Jurkat, Clone E6-1 (cell line): ENCODE results near the gene CPSF2. TPM values are rescaled to one million over a fixed set of nuclear protein-coding genes. Genes with fewer than 3 reads are reported as not detected.
A peak's percentile ranks its signal among the peaks of the same experiment; 100 is the strongest.

ENCODE experiments used
- DNase-seq: peaks from one replicate; pipeline ENCODE4 v3.0.0-alpha.2; 2011; ENCODE audit warnings: low read depth, low spot score
- H3K4me3 ChIP-seq: 2 replicates; pipeline ENCODE4 v1.5.1; 2011; ENCODE audit warnings: mild to moderate bottlenecking, low read length, control low read depth, moderate library complexity
- polyA plus RNA-seq: library from polyadenylated mRNA; unstranded; fragments of >200 nt; gene quantifications from one replicate; pipeline ENCODE4 v1.2.1, GENCODE V29; 2012; ENCODE audit warnings: missing spikeins; ENCODE audit not compliant: insufficient read length, insufficient read depth

Gene CPSF2
- 84.9 TPM for polyA plus RNA-seq

- peak; percentile 72 for DNase-seq
- H3K4me3 ChIP-seq: peak within 1 kb of the TSS; percentile 98
Observed at GRCh38 chr14:92121670-92122350, at the start of gene CPSF2, which contains the start of gene NDUFB1. TSS of gene CPSF2 (plus strand) at chr14:92121969. CDS start at chr14:92130985, 9,016 bp downstream. TSS of gene NDUFB1 (minus strand) at chr14:92121706. CDS start at chr14:92117637, 4,069 bp downstream.

DNA sequence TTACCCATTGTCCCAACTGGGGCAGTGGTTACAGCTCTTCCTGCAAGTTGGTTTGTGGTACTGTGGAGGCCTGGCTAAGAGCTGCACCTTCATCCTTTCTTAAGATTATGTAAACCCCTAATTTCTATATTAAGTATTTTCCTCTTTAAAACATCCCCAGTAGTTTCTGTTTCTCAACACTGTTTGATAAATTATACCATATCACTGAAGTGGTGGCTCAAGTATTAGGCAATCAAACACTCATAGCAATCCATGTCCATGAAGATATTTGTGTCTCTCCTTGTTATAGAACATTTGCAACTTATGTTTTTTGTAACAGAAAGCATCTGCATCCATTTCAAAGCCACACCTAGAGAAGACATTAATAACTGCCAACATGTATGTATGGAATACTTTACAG lies 47.2 kb upstream of the CPSF2 start:
- H3K4me3 ChIP-seq: no peak overlapping the region
- DNase-seq: no peak

DNA sequence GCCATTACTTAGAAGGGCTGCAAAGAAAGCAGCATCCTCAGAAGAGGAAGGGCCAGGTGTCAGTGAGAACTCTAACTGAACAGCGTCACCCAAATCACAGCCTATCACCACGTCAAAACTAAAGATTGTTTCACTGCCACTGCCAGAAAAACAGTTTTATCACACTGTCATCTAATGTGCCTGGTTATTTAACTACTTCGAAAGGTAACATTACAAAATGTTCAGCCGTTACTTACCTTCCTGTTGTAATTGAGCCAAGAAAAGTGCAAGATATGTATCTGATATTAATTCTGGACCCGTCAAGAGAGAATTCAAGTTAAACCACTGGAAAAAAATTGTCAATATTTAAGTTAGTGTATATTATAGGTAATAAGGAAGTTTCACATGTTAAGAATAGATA lies 33.3 kb upstream of the CPSF2 start:
- DNase-seq: no peak
- no peak overlapping the region for H3K4me3 ChIP-seq

- no peak overlapping the region for H3K4me3 ChIP-seq
- no peak for DNase-seq
Observed at GRCh38 chr14:92093320-92093719, 28.4 kb upstream of the CPSF2 start.

GRCh38 chr14:92099802-92100201 lies 22.0 kb upstream of the CPSF2 start:
- H3K4me3 ChIP-seq: no peak overlapping the region
- no peak for DNase-seq

DNA sequence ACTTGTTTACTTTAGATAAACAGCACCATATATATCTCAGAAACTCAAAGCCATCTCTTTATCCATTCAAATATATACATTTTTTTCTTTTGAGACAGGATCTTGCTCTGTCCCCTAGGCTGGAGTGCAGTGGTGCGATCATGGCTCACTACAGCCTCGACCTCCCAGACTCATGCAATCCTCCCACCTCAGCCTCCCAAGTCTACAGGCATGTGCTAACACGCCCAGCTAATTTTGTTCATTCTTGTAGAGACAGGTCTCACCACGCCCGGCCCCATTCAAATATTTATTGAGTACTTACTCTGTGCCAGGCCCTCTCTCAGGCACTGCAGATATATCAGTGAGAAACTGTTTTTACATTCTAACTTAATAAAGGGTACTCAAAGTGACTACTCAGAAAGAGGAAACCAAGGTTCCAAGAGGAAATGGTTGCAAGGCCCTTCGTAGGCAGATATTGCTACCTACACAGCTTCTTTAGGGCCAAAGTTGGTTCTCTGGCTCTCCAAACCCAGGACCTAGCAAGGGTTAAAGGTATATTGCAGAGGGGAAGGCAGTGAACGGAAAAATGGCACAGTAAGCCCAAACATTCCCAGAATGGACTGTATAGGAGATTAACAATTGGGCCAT lies 18.3 kb upstream of the CPSF2 start:
- no peak overlapping the region for H3K4me3 ChIP-seq
- no peak for DNase-seq

DNA sequence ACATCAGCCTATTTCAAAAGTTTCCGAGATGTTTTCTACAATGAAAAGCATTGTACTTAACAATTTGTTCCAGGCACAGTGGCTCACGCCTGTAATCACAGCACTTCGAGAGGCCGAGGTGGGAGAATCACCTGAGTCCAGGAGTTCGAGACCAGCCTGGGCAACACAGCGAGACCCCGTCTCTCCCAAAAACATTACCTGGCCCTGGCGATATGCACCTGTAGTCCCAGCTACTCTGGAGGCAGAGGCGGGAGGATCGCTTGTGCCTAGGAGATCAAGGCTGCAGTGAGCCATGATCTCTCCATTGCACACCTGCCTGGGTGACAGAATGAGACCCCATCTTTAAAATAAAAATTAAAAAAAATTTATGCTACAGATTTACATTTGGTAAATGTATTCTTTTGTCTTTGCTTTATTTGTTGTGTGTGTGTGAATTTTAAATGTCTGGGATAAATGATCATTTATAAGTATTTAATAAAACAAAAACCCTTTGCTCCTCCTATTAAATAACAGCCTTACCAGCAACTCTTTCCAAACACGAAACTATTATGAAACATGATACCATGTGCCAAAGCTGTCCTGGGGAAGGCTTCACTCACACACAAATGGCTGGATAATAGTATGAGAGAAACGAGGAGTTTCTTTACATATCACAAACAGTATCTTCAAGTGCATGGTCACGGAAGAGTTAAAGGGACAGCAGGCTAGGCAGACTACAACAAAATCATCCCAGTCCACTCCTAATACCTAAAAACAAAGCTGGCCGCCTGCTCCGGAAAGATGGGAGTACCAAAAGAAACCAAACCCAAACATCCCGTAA lies 16.5 kb upstream of the CPSF2 start:
- no peak for DNase-seq
- H3K4me3 ChIP-seq: peak overlapping the region; percentile 96

DNA sequence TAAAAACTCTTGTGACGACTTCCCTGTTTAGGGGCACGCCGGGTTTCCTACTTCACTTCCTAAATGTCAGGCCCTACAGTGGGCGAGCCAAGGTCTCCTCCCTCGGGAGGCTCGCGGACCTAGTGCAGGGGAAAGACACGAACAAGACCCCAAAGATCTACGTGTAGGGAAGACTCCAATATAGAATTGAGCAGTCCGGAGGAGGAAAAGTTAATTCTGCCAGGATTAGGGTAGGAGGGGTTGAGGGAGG lies 16.0 kb upstream of the CPSF2 start:
- DNase-seq: no peak
- peak overlapping the region; percentile 96 for H3K4me3 ChIP-seq

DNA sequence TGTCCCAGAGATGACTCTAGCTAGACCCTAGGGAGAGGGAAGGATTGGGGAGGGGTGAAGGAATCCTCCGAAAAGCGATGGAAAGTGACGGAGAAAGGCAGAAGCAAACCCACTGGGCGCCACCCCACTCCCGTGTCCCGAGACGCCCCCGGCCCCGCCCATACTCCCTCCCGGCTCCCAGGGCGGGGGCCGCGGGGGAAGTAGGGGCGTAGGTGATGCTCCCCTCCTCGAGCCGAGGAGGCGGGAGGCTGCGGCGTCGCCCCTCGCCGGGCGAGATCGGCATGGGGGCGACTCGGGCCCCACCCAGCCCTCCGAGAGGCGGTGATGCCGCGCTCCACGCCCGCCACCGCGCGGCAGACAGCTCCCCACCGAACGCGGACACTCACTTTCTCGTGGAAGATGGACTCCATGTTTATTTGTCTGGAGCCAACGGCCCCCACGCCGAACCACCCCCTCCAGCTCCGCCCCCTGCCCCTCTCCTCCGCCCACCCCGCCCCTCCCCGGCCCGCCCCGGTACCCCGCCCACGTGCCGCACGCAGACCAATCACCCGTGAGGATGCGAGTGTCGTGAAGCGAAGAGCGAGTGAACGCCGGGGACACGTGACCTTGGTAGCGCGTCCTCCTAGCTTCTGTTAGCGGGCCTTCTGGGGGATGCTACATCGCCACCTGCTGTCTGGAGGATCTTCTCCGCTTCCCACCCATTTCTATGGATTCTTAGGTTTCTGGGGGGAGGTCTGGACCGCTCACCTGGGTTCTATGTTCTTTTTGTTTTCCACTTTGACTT lies 15.4 kb upstream of the CPSF2 start, which contains the start of gene ATXN3:
Gene ATXN3, minus strand, starts transcription at position 440 of the 784 bp plus-strand sequence. Its CDS starts 30 bp downstream, at position 410.
- peak within 1 kb of the TSS; percentile 96 for H3K4me3 ChIP-seq
- peak; percentile 98 for DNase-seq

- peak; percentile 68 for DNase-seq
Observed at GRCh38 chr14:92108345-92109254, 13.2 kb upstream of the CPSF2 start.

DNA sequence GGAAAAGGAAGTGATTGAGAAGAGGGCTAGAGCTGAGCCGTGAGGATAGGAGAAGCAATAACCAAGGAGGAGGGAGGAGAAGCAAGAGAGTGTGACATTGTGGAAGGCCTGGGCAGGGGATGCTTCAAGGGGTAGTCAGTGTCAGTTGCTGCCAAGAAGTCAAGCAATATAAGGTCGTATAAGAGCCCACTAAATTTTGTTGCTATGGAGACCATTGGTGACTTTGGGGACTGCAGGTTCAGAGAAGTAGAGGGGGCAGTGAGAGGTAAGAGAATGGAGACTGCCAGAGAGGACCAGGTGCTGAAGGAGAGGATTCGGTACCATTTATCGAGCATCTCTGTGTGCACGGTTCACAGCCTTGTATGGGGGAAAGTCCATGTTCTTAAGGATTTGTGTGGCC lies 12.3 kb upstream of the CPSF2 start:
- DNase-seq: no peak
- H3K4me3 ChIP-seq: no peak overlapping the region

More at GRCh38 chr14:92108345-92109254, 13.2 kb upstream of the CPSF2 start:
- peak overlapping the region; percentile 15 for H3K4me3 ChIP-seq

GRCh38 chr14:92121207-92121669 lies 531 bp upstream of the CPSF2 start:
- peak overlapping the region; percentile 98 for H3K4me3 ChIP-seq
- no peak for DNase-seq

- DNase-seq: no peak
Observed at GRCh38 chr14:92122351-92122677, 545 bp downstream of the CPSF2 start.

GRCh38 chr14:92122761-92123160 lies 992 bp downstream of the CPSF2 start:
- DNase-seq: no peak
- peak overlapping the region; percentile 98 for H3K4me3 ChIP-seq

More at GRCh38 chr14:92122351-92122677, 545 bp downstream of the CPSF2 start:
- peak overlapping the region; percentile 98 for H3K4me3 ChIP-seq

GRCh38 chr14:92134456-92134855 lies 12.7 kb downstream of the CPSF2 start:
- DNase-seq: no peak
- no peak overlapping the region for H3K4me3 ChIP-seq

GRCh38 chr14:92135269-92135668 lies 13.5 kb downstream of the CPSF2 start:
- H3K4me3 ChIP-seq: no peak overlapping the region
- DNase-seq: peak; percentile 35

DNA sequence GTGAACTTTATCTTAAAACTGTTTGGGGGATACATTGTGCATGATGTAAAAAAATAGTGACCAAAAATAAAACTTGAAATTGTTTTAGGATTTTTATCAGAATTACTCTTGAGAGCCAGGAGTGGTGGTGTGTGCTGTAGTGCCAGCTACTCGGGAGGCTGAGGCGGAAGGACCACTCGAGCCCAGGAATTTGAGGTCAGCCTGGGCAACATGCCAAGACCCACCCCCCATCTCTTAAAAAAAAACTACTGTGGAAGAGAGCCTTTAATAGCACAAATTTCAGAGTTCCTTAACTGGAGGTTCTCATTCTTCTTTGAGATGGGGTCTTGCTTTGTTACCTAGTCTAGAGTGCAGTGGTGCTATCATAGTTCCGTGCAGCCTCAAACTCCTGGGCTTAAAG lies 21.5 kb downstream of the CPSF2 start:
- no peak overlapping the region for H3K4me3 ChIP-seq
- DNase-seq: no peak

DNA sequence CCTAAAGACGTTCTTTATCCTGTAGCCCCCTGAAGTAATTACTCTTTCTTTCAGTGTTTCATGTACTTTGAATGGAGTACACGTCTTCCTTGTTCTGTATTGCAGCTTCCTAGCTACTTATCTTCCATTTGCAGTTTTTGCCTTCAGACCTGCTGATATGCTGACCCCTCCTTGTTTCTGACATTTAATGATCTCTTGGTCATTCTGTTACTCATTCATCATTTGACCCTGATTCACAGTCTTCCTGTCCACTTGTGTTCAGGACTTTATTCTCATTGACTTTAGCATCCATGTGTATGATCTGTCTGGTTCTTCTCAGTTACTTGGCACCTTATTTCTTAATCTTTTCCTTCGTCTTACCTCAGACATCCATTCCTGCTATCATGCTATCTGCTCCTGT lies 22.2 kb downstream of the CPSF2 start:
- H3K4me3 ChIP-seq: no peak overlapping the region
- no peak for DNase-seq
